HG03469 (cell line): ENCODE data around the gene GRAMD1B.

Experiments used
- ATAC-seq: cut with Tn5 transposase; IDR thresholded peaks from one replicate; pipeline ENCODE4 v1.9.1; 2021; ENCODE audit warnings: mild to moderate bottlenecking, moderate library complexity, moderate number of reproducible peaks; ENCODE audit not compliant: unreplicated experiment

The GRAMD1B gene

GRCh38 chr11:123429913-123430720 lies at the start of gene GRAMD1B:
Gene GRAMD1B (plus strand): TSS chr11:123430269. CDS start chr11:123430793, 524 bp downstream.
- no peak for ATAC-seq

DNA sequence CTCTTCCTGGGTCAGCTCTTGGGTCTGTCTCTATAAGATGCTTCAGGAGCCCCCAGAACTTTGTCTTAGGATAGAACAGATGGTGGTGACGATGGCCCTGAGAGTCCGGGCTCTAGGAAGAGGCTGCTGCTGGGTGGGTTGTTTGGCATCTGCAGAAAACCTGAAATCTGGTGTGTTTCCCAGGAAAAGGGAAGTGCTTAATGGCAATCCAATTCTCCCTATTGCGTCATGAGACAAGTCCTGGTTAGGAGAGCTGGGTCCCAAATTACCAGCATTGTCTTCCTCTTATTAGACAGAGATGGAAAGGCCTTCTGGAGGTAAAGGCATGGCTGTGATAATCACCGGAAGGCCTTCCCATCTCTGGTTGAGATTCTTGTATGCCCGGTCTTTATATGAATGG lies 48.9 kb upstream of the GRAMD1B start:
- no peak for ATAC-seq

DNA sequence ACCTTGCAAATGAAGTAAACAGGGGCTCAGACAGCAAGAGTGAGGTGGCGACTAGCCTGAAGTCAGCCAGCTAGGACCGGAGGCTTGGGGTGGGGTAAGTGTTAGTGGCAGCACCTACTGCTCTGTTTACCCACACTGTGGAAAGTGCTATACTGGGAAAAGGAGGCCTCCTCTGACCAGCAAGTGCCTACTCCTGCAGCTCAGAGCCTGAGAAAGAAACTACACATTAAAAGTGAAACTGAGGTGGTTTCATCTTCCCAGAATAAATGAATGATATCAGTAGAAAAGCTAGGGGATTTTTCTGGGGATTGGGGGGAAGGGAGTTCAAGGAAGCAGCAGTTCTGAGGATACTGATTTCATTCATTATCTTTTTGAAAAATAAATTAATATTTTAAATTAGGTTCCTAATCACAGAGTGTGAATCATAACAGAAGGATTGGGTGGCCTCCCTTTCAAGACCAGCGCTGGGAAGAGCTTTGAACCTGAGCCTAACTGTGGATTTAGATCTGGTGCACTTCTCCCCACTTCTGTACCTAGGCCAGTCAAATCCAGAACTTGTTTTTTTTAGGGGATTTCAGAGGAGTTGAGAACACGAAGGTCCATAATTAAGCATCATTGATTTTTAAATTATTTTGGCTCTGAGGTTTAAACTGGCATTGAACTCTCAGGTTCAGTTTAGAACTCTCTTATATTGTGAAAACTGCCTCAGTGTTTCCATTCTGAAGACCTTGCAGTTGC lies 48.1 kb upstream of the GRAMD1B start:
- ATAC-seq: peak; percentile 47

DNA sequence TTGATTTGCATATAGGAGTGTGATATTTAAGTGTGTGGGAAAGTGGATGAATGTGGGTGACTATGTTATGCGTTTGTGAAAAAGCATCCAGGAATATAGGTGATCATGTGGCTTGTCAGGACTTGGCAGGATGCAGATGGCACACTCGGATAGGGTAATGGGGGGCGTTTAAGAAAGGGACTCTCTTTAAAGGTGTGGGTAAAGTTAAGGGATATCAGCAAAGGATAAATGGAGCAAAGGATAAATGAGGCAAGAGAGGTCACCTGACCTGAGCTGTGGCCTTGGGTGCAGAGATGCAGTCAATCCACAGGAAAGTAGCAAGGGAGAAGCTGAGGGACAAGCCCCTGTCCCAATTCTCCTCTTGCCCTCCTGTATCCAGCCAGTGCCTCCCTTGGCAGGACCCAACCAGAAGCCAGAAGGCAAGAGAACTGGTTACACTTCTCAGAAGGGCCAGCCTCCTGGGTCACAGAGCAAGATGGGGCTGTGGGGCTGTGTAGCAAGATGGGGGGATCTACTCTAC lies 47.5 kb upstream of the GRAMD1B start:
- ATAC-seq: peak; percentile 2

- no peak for ATAC-seq
Observed at GRCh38 chr11:123384116-123384515, 46.0 kb upstream of the GRAMD1B start.

DNA sequence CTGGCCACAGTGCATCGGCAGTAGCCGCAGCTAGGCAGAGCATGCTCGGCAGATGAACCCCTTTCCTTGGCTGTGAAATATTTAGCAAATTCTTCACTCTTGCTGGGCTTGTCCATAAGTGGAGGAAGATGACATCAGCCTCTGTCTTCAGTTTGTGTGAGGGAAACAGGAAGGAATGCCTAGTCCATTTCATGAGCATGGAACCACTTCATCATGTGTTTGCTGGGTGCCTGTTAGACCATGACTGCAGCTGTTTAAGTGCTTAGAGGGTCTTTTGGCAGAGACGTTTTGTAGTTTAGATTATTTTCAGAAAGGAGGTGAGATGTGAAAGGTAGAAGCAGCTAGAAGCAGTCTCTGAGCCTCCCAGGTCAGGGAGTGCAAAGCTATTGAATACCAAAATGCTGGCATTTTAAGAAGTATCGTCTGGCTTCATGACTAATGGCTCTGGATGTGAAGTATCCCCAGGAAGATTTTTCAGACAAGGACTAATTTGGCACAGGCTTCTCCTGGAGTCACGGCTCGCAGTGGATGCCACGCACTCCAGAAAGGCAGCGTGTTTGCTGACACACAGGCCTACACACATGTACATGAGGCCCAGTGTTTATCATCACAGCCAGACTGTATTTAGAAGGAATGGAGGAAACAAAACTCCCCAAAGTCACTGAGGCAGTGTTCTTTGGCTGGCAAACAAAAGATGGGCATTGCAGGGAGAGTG lies 43.1 kb upstream of the GRAMD1B start:
- ATAC-seq: no peak

DNA sequence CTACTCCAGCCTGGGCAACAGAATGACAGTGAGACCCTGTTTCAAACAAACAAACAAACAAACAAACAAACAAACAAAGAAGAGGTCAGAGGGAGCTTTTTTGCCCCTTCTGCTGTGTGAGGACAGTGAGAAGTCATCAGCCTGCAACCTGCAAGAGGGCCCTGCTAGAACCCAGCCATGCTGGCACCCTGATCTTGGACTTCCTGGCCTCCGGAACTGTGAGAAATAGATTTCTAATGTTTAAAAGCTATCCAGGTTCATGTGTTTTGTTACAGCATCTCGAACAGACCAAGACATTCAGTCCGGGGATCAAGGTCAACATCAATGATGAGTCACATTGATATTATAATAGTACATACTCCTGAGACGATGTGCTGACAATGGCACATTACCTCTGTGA lies 41.4 kb upstream of the GRAMD1B start:
- ATAC-seq: no peak

DNA sequence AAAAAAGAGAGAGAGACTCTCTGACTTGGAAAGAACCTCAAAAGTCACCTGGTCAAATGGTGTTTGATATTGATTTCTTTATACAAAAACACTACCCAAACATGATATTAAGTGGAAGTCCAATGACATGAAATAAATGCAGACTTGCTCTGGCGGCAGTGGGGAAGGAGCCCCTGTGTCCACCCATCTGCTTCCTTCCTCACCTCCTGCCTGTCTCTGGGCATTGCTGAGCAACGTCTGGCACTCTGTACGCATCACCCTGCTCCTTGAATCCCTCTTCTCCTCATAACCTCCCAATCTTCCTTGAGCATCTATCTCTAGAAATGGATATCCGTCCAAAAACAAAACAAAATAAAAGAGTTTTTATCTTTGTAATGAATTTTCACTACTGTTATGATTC lies 39.9 kb upstream of the GRAMD1B start:
- no peak for ATAC-seq

DNA sequence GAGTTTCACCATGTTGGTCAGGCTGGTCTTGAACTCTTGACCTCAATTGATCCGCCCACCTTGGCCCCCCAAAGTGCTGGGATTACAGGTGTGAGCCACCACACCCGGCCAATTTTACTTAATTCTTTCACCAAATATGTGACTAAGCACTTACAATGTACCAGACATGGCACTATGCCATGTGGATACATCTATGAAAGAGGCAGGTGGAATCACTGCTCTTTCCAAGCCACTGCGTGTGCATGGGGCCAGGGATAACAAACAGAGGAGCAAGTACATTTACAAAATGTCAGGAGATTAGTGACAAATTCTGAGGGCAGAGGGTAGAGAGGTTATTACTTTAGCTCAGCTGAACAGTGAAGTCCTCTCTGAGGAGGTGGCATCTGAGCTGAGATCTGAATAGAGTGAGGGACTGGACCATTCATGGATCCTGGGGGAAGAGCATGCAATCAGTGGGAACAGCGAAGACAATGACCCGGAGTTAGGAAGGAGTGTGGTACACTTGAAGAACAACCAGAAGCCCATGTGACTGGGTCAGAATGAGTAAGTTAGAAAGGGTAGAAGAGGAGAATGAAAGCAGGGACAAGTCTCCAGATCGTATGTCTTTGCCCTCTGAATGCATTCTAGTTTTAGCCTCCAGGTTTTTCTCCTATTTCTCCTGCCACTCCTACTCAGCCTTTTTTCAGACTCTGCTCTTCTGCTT lies 38.3 kb upstream of the GRAMD1B start:
- ATAC-seq: no peak

GRCh38 chr11:123392431-123392830 lies 37.6 kb upstream of the GRAMD1B start:
- ATAC-seq: no peak

- ATAC-seq: no peak
Observed at GRCh38 chr11:123392844-123393243, 37.2 kb upstream of the GRAMD1B start.

GRCh38 chr11:123393312-123393927 lies 36.6 kb upstream of the GRAMD1B start:
- no peak for ATAC-seq

- ATAC-seq: no peak
Observed at GRCh38 chr11:123404676-123405075, 25.4 kb upstream of the GRAMD1B start.

GRCh38 chr11:123405123-123405592 lies 24.9 kb upstream of the GRAMD1B start:
- ATAC-seq: no peak

DNA sequence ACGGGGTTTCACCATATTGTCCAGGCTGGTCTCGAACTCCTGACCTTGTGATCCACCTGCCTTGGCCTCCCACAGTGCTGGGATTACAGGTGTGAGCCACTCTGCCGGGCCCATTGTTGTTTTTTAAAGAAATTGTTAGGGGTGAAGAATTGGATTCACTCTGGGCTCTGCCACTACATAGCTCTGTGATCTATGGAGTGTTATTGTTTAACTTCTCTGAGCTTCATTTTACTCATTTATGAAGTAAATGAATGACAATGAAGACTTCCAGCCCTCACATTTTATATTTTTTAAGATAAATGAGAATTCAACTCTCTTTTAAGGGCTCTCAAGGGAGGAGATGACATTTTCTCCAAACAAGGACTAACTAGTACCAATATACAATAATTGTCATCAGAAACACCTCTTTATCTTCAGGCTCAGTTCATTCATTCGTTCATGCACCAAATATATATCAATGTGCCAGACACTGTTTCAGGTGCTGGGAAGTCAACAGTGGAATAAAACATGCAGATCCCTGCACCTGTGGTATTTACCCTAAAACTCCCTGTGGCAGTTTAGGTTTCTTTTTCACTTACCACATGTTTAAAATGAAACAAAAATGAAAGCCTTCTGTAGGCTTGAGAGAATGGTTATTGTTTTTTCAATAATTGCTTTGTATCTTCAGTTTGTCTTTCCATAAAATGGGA lies 23.5 kb upstream of the GRAMD1B start:
- no peak for ATAC-seq

DNA sequence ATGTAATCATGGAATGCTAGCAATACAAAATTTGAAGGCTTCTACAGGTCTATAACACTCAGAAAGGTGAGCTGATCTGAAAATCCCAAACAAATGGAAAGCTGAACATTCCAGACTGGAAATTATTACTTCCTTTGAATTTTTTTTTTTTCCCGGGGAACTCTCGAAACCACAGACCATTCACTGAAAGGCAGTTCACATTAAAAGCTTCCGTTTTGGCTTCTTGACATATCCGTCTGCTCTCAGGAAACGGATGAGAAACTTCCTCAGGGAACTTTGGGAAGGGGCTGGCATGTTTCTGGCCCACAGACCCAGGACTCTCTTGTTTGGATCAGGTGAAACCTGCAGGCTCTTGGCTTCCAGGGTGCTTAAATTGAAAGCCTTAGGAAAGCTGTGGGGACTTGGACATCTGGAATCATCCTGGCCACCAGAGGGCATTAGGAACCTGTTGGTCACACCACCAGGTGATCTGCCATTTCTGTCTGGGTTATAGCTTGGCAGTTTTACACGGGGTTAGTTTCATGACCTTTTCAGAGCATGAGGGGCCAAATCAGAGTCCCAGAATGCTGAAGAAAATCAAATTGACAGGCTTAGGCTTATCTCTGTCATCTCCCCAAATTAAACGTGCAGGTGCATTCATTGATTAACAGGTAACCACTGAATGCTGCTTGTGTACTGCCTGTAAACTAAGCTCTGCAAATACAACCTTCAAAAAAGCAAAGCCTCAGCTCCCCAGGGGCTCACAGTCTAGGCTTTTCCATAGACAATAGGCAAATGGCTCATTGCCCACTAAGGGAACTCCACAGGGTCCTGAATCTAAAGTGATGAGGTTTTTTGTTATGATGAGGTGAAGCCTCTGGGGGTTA lies 22.7 kb upstream of the GRAMD1B start:
- ATAC-seq: no peak

GRCh38 chr11:123407996-123408597 lies 22.0 kb upstream of the GRAMD1B start:
- ATAC-seq: no peak
